Smooth muscle cell (in vitro differentiated cells): ENCODE data around the gene CUBN. TPM values are rescaled to one million over a fixed set of nuclear protein-coding genes. Genes with fewer than 3 reads are reported as not detected.
A peak's percentile ranks its signal among the peaks of the same experiment; 100 is the strongest.

Source experiments
- DNase-seq: peaks from one replicate; lab custom pipeline; 2025; ENCODE audit not compliant: unreplicated experiment; lab: John Stamatoyannopoulos, UW
- H2AFZ ChIP-seq: fragments of 200-600 bp; sonication (generic); 2 replicates; pipeline ENCODE4 v1.6.0; 2016; ENCODE audit warnings: antibody characterized with exemption, low read depth, mild to moderate bottlenecking
- H3F3A ChIP-seq: fragments of 200-600 bp; sonication (generic); 2 replicates; pipeline ENCODE4 v1.6.0; 2017; ENCODE audit warnings: antibody characterized with exemption, low read depth
- H3K27ac ChIP-seq: fragments of 200-600 bp; sonication (generic); 2 replicates; pipeline ENCODE4 v1.5.1; 2016; ENCODE audit warnings: low read depth, mild to moderate bottlenecking
- H3K27me3 ChIP-seq: fragments of 200-600 bp; sonication (generic); 2 replicates; pipeline ENCODE4 v1.6.1; 2016; ENCODE audit warnings: low read depth, mild to moderate bottlenecking
- H3K36me3 ChIP-seq: fragments of 200-600 bp; sonication (generic); 2 replicates; pipeline ENCODE4 v1.5.1; 2016; ENCODE audit warnings: low read depth
- H3K4me1 ChIP-seq: fragments of 200-600 bp; sonication (generic); 2 replicates; pipeline ENCODE4 v1.5.1; 2016; ENCODE audit warnings: low read depth
- H3K4me2 ChIP-seq: fragments of 200-600 bp; sonication (generic); 2 replicates; pipeline ENCODE4 v1.6.0; 2016; ENCODE audit warnings: mild to moderate bottlenecking
- H3K4me3 ChIP-seq: fragments of 200-600 bp; sonication (generic); 2 replicates; pipeline ENCODE4 v1.5.1; 2016; ENCODE audit warnings: mild to moderate bottlenecking
- H3K79me2 ChIP-seq: fragments of 200-600 bp; sonication (generic); 2 replicates; pipeline ENCODE4 v1.6.0; 2016; ENCODE audit warnings: low read depth, mild to moderate bottlenecking
- H3K9ac ChIP-seq: fragments of 200-600 bp; sonication (generic); 2 replicates; pipeline ENCODE4 v1.6.0; 2016; ENCODE audit warnings: low read depth
- H3K9me3 ChIP-seq: fragments of 200-600 bp; sonication (generic); replicated peaks from 2 replicates; pipeline ENCODE4 v1.5.1; 2016; ENCODE audit warnings: low read depth
- H4K20me1 ChIP-seq: fragments of 200-600 bp; sonication (generic); 2 replicates; pipeline ENCODE4 v1.6.0; 2016; ENCODE audit warnings: low read depth
- WGBS: methylation state at CpG from one replicate; pipeline ENCODE4 v1.1.7; 2016; ENCODE audit warnings: low lambda C conversion rate; 5-methylcytosine and 5-hydroxymethylcytosine counted together
- polyA plus RNA-seq: library from polyadenylated mRNA; unstranded; fragments of >200 nt; fragmentation: Nextera tagmentation; extraction: Ambion mirVana; gene quantifications from 2 replicates; pipeline ENCODE4 v1.2.1, GENCODE V29; 2016
- total RNA-seq: library from RNA; depleted of rRNA; stranded (reverse); fragments of >200 nt; gene quantifications from 2 replicates; pipeline ENCODE4 v1.2.3, GENCODE V29; 2014
- TF ChIP-seq, protein P1 (sequence below): fragments of 200-600 bp; sonication (generic); IDR thresholded peaks from 2 replicates; pipeline ENCODE4 v1.5.1; 2017; ENCODE audit warnings: borderline replicate concordance, mild to moderate bottlenecking, antibody characterized with exemption; ENCODE audit not compliant: insufficient read depth, poor library complexity, severe bottlenecking

The CUBN gene
- total and polyA plus RNA-seq, 2 experiments from 2014 or later: 0.62 to 4.7 TPM

DNA sequence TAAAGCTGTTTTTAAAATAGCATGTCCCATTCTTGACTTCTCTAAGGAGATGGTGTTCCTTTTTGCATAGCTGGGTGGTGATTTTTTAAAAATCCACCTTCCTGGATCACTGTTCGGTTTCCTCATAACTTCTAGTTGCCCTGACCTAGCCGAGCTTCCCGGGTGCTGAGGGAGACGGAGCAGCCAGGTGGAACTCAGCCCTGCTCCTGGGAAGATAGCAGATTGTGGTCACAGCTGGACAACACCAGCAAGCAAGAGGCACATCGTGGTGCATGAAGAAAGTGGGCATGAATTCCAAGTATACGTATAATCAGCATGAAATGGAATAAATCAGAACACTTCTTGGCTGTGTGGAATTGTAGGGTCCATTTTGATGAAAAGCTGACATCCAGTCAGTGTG is 238.9 kb downstream of the CUBN start:
- H3K4me3 ChIP-seq: no peak overlapping the region
- no peaks in the 10 kb centered on the region for H3K27me3 ChIP-seq
- no peaks in the 10 kb centered on the region for H3K36me3 ChIP-seq
- H3K79me2 ChIP-seq: no peaks in the 10 kb centered on the region
- no peak for DNase-seq
- no peaks in the 10 kb centered on the region for H3K4me1 ChIP-seq
- H3K27ac ChIP-seq: peak overlapping the region; percentile 85
- H3K9me3 ChIP-seq: no peaks in the 10 kb centered on the region
- no peak overlapping the region for H3K9ac ChIP-seq
- TF ChIP-seq, protein P1, sequence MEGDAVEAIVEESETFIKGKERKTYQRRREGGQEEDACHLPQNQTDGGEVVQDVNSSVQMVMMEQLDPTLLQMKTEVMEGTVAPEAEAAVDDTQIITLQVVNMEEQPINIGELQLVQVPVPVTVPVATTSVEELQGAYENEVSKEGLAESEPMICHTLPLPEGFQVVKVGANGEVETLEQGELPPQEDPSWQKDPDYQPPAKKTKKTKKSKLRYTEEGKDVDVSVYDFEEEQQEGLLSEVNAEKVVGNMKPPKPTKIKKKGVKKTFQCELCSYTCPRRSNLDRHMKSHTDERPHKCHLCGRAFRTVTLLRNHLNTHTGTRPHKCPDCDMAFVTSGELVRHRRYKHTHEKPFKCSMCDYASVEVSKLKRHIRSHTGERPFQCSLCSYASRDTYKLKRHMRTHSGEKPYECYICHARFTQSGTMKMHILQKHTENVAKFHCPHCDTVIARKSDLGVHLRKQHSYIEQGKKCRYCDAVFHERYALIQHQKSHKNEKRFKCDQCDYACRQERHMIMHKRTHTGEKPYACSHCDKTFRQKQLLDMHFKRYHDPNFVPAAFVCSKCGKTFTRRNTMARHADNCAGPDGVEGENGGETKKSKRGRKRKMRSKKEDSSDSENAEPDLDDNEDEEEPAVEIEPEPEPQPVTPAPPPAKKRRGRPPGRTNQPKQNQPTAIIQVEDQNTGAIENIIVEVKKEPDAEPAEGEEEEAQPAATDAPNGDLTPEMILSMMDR: no peak
- H3K4me2 ChIP-seq: no peak overlapping the region
- H4K20me1 ChIP-seq: no peaks in the 10 kb centered on the region
- 88% methylated on average over 6 of the region's 6 CpGs for WGBS
- H3F3A ChIP-seq: no peaks in the 10 kb centered on the region
- H2AFZ ChIP-seq: peak overlapping the region; percentile 12

DNA sequence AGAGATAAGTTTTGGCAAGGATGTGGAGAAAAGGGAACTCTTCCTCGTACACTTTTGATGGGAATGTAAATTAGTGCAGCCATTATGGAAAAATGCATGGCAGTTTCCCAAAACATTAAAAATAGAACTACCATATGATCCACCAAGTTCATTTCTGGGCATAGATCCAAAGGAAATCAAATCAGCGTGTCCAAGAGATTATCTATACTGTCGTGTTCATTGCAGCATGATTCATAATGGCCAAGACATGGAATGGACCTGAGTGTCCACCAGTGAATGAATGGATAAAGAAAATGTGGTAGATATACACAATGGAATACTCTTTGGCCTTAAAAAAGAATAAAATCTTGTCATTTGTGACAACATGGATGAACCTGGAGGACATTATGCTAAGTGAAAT is 242.0 kb downstream of the CUBN start:
- H3K4me3 ChIP-seq: no peak overlapping the region
- H3K27me3 ChIP-seq: no peaks in the 10 kb centered on the region
- DNase-seq: no peak
- H3K4me2 ChIP-seq: no peak overlapping the region
- H3K9me3 ChIP-seq: no peaks in the 10 kb centered on the region
- no peaks in the 10 kb centered on the region for H4K20me1 ChIP-seq
- no peak overlapping the region for H3K9ac ChIP-seq
- H3K4me1 ChIP-seq: no peaks in the 10 kb centered on the region
- WGBS: 35% methylated on average over 3 of the region's 3 CpGs
- no peak overlapping the region for H3K27ac ChIP-seq
- no peaks in the 10 kb centered on the region for H3F3A ChIP-seq
- H3K79me2 ChIP-seq: no peaks in the 10 kb centered on the region
- TF ChIP-seq, protein P1: no peak
- no peak overlapping the region for H2AFZ ChIP-seq
- no peaks in the 10 kb centered on the region for H3K36me3 ChIP-seq

DNA sequence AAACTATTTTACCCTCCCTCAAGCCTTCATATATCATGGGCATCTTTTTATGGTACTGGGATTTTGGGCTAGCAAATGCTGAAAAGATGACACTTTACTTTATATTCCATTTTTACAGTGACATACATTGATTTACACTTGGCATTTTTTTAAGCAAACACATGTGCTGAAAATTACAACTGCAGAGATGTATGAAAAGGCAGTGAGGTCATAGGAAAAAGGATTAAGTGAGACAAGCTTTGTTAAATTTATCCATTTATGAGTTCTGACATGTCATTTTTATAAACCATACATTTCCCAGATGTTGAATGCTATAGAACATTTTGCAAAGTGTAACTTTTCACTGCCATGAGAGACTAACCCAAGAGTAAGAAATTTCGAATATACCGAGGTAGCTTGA is 243.6 kb downstream of the CUBN start:
- no peaks in the 10 kb centered on the region for H3K27me3 ChIP-seq
- no peak overlapping the region for H2AFZ ChIP-seq
- H4K20me1 ChIP-seq: no peaks in the 10 kb centered on the region
- no peaks in the 10 kb centered on the region for H3F3A ChIP-seq
- no peaks in the 10 kb centered on the region for H3K4me1 ChIP-seq
- H3K79me2 ChIP-seq: no peaks in the 10 kb centered on the region
- H3K27ac ChIP-seq: no peak overlapping the region
- H3K36me3 ChIP-seq: no peaks in the 10 kb centered on the region
- no peak overlapping the region for H3K9ac ChIP-seq
- no peaks in the 10 kb centered on the region for H3K9me3 ChIP-seq
- H3K4me2 ChIP-seq: no peak overlapping the region
- no peak overlapping the region for H3K4me3 ChIP-seq
- TF ChIP-seq, protein P1: no peak
- 82% methylated on average over 2 of the region's 2 CpGs for WGBS
- DNase-seq: no peak

DNA sequence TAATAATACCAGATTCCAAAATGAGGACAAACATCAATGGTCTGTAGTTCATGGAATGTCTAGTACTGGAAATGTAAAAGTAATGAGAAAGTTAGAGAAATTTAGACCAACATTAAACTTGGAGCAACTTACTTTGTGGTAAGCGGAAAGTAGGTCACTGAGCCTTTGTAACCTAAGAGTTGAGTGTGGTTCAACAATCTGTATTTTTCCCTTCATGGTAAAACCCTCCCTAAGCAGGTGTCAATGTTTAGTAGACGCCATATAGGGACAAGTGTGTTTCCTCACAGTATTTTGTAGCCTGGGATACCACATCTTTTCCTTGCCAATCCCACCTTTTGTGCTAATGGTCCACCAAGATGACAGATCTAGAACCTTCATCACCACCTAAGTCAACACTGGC is 245.1 kb downstream of the CUBN start:
- Histone ChIP-seq H3K4me1 (no peaks in the 10 kb centered on the region), H3K79me2 (no peaks in the 10 kb centered on the region), H3F3A (no peaks in the 10 kb centered on the region), H3K9ac (no peak overlapping the region), H3K27ac (no peak overlapping the region), H3K36me3 (no peaks in the 10 kb centered on the region), H3K27me3 (no peaks in the 10 kb centered on the region), H3K4me2 (no peak overlapping the region), H3K4me3 (no peak overlapping the region), H2AFZ (no peak overlapping the region), H3K9me3 (no peaks in the 10 kb centered on the region), H4K20me1 (no peaks in the 10 kb centered on the region)
- WGBS: 88% methylated on average over 2 of the region's 2 CpGs
- TF ChIP-seq, protein P1: no peak
- DNase-seq: no peak
